ENCODE data around the gene MAPK8IP1.

The MAPK8IP1 gene

DNA sequence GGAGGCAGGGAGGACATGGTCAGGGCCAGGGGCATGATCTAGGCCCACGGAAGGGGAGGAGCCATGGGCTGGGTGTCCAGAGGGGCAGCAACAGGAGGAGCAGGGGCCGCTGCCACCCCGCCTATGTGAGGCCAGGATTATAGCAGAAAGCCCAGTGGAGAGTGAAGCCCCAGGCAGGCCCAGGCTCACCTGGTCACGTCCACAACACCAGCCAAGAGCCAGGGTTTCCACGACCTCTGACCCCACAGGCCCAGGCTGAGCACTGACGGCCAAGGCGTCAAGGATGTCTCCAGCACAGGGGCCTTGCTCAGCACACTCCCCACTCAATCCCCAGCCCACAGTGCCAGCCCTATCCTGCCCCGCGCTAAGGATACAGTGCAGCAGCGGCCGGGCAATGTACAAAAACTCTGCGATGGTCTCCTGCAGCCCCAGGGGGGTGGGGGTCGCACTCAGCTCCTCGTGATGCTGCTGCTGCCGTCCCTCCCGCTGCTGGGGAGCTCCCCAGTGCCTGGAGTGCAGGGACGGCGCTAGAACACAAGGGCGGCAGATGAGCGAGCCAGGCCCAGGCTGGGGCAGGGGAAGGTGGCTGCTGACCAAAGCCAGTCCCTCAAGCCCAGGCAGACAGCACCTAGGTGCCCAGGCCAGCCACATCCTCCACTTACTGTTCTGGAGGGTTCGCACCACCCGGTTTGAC, 28.6 kb downstream of the MAPK8IP1 start:
- DNase-seq = no peak

DNA sequence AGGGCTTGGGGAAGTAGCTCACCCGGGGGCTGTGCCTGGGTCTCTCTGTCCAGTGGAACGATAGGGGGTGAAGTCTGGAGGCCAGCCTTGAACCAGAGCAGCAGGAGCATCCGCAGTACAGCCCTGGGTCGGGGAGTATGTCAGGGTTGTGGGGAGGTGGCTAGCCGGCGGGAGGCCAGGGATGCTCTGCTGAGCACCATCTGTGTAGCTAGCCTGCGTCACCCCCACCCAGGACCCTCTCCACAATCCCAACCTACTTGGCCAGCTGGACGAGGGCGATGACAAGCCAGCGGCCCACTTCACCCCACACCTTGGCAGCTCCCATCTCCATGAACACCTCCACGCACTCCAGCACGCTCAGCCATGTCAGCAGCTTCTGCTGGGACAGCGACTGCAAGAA, 30.0 kb downstream of the MAPK8IP1 start:
- DNase-seq = no peak

DNA sequence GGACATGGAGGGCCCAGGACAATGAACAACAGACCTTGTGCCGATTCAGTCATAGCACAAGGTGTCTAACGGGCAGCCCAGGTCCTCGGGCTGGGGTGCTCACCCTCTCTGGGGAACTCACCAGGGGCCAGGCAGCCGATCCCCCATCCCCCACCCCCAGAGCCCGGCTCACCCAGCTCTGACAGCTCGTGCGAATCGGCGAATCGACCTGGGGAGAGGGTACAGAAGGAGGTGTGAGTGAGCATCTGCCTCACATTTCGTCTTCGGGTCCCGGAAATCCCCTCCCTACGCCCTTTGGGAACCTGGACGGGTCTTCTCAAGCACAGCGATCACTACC, 31.8 kb downstream of the MAPK8IP1 start:
- peak; percentile 20 for DNase-seq

DNA sequence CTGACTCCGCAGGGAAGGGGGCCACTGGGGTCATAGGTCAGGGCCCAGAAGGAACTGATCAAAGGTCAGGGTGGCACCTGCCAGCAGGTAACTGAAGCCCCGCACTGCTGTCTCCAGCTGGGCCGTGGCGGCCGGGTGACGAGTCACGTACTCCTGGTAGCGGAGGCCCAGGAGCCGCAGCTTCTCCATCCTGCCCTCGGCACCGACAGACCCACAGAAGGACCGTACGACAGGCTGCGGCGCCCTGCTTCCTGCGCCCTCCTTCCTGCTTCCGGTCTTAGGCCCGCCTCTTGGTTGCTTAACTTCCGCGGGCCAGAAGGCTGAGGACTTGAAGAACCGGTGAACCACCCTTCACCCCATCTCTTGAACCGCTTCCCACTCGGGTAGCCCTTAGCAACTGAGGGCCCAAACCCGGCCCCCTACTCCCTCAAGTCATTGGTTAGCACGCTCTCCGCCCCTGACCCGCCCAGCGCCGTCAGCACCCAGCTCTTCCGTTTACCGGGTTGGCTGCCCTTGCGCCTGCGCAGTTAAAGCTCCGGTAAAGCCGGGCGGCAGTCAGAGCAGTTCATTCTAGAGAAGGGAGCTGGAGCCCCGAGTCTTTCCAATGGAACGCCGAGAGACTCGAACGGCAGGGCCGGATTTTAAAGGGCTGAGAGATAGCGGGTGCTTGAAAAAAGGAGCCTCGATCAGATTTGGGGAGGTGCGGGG, 32.3 kb downstream of the MAPK8IP1 start, which contains the start of gene PEX16:
Gene PEX16 (minus strand): TSS at position 255 of the 708 bp plus-strand sequence. CDS start 66 bp downstream, at position 189.
- peak; percentile 99 for DNase-seq

DNA sequence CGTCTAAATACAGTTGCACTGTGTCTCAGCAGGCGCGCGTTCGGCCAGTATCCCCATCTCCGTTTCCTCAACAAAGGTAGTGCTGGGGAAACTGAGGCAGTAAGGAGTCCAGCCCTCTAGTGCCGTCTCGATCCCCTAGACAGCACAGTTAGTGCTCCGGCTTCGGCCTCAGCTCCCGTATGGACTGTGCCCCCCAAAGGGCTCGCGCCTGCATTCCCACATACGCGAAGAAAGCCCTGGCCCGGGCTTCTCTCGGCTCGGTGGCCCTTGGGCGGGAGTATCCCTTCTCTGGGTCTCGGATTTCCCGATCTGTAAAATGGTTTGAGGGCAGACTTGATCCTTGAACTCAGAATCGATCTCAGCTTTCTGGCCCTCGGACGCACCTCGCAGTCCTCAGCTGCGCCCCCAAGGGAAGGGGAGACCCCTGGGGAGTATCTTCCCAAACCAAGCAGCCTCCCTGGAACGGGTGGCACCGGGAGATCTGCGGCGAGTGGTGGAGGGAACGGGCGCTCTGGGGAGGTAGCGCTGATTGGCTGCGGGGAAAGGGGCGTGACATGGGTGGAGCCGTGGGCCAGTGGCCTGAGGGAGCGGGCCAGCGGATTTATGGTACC, 33.0 kb downstream of the MAPK8IP1 start:
- DNase-seq = peak; percentile 88

DNA sequence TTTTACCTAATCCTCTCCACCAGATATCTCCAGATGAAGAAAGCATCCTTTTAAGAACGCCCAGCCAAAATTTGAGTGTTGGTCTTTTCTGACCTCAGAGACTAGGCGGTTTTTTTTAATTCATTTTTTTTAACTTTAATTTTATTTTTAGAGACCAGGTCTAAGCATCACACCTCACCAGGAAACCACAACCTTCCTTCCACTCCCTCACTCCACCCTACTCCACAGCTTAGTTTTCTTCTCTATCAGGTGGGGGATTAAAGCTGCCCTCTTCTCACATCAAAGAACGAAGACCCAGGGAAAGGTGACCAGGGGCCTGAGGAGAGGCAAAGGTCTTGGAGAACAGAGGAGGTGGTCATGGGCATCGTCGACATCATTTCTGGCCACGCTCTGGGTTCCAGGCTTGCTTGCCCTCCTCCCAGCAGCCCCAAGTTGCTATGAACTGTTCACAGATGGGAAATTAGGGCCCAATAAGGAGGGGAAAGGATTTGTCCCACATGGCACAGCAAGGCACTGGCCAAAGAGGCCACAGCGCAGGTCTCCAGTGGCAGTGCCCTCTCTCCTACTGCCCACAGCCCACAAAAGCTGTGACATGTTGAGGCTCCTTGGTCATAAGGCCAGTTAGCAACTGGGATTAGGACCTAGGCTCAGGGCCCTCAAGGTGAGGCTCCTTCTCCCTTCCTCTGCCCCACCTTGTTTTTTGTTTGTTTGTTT, 33.7 kb downstream of the MAPK8IP1 start:
- DNase-seq = no peak

DNA sequence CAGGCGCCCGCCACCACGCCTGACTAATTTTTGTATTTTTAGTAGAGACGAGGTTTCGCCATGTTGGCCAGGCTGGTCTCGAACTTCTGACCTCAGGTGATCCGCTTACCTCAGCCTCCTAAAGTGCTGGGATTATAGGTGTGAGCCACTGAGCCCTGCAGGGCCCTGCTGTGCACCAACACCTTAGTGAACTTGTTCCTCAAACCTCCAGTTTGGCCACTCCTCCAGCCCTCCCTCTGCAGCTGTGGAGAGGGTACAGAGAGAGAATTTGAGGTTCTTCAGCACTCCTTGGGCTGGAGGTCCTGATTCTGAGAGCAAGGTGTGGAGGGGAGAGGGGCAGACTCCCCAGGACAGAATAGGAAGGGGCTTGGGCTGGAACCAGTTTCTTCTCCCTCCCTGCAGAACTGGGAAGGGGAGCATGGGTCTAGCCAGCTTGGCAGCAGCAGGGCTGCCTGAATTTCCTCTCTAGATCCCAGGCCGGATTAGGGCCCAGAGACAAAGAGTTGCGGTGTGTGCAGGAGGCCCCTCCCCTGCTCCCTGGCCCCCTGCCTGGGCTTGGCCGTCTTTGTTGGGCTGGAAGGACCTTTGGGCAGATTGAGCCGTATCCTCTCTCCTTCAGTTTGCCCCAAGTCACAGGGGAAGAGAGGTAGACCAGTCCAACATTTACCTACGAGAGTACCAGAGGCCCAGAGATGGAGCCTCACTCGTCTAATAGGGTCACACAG, 34.5 kb downstream of the MAPK8IP1 start:
- peak; percentile 40 for DNase-seq

DNA sequence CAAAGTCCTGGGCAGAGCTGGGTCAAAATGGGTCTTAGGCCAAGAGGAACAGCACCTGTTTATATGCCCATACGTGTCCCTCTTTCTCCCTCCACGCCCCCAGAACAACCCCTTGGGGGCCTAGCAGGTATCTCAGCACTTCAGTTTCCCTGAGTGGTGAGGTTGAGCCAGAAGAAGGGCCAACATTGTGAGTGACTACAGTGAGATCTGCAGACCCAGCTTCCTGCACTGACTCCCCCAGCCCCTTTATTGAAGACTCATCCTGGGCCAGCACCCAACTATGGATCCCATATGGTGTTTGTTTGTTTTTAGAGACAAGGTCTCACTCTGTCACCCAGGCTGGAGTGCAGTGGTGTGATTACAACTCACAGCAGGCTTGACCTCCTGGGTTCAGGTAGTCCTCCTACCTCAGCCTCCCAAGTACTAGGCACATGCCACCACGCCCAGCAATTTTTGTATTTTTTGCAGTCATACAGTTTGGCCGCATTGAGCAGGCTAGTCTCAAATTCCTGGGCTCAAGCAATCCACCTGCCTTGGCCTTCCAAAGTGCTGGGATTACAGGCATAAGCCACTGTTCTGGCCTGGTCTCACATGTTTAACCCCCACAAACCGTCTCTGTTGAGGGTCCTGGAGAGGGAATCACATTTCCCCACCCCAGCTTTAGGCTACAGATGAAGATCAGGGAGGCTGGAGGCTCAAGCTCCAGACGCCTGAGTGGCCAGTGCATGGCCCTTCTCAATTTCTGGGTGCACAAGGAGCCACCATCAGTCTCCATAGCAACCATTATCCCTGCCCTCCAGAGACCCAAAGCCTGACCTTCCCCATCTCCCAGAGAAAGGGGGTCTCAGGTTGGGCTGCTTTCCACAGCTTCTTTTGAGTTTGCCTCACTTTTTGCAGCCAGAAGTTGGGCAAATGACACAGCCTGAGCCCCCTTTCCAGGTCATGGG, 35.4 kb downstream of the MAPK8IP1 start:
- DNase-seq = no peak

DNA sequence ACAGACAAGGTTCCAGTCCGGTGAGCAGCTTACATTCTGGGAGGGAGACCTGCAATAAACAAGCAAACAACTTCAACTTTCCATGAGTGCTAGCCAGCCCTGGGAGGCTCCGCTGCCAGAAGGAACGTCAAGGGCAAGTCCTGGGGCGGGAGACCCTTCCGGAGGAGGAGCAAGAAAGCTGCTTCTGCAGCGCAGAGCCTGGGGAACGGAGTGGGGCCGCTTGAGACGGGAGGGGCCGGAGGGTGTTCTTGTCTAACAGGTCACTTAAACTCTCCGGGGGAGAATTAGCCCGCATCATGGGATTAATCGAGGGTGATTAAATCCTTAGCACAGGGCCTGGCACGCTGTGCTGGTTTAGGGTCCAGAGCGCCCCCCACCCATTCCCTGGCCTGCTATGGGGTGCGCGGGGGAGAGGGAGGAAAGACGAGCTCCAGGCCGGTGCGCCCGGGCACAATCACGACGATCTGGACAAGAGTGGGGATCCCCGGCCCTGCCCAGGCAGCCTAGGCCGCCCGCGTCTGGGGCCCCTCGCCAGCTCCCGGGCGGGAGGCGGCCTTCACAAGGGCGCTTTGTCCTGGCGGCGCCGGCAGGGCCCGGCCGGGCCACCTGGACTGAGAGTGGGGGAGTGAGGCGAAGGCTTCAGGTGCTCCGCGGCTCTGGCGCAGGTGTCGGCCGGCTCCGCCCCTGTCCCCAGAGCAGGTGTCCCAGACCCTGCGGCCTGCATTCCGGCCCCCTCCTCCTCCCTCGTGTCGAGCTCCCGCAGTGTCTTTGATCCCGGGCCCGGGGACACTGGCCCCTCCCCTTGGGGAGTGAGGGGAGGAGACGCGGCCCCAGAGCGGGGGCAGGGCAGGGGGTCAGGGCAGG, 36.3 kb downstream of the MAPK8IP1 start:
- DNase-seq = no peak

DNA sequence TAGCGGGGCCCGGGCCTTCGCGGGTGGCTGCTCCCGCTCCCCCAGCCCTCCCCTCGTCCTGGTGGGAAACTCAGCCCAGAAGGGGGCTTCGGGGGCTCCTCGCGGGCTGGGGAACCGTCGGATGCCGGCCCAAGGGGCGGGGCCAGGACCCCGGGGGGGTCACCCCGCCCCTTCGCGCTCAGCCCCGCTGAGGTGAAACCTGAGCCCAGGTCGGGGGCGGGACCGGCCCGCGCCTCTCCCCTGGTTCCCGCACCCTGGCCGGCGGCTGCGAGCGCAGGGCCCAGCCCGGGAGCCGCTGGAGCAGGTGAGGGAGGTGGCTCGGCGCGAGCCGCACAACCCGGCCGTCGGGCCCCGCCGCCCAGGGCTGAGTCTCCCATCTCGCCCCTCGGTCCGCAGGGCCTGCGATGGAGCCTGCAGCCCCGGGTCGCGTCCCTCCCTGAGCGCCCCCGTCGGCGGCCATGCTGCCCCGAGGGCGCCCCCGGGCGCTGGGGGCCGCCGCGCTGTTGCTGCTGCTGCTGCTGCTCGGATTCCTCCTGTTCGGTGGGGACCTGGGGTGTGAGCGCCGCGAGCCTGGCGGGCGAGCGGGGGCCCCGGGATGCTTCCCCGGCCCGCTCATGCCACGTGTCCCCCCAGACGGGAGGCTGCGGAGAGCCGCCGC, 37.1 kb downstream of the MAPK8IP1 start, which contains the start of gene LARGE2:
Gene LARGE2 (plus strand): TSS at position 232 of the 658 bp plus-strand sequence. CDS start 227 bp downstream, at position 459.
- DNase-seq = no peak

DNA sequence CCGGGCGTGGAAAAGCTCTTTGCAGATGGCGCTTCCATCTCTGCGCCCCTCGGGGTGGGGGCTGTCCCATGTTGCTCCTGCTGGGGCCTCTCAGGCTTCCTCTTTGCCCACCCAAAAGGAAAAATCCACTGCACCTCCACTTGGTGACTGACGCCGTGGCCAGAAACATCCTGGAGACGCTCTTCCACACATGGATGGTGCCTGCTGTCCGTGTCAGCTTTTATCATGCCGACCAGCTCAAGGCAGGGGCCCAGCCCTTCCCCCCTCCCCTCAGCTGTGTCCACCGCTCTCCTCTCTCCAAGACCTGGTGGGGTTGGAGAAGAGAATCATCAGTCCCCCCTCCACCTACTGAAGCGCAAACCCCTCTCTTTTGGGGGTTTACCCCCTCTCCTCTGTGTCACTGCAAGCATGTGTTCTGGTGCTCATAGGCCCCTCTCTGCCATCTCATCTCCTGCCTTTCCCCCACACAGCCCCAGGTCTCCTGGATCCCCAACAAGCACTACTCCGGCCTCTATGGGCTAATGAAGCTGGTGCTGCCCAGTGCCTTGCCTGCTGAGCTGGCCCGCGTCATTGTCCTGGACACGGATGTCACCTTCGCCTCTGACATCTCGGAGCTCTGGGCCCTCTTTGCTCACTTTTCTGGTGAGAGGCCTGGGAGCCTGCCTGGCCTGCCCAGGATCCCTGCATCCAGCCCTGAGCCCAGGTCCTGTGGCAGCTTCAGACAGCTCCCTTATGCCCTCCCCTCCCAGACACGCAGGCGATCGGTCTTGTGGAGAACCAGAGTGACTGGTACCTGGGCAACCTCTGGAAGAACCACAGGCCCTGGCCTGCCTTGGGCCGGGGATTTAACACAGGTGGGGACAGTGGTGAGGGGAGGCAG, 38.8 kb downstream of the MAPK8IP1 start:
- DNase-seq = no peak

DNA sequence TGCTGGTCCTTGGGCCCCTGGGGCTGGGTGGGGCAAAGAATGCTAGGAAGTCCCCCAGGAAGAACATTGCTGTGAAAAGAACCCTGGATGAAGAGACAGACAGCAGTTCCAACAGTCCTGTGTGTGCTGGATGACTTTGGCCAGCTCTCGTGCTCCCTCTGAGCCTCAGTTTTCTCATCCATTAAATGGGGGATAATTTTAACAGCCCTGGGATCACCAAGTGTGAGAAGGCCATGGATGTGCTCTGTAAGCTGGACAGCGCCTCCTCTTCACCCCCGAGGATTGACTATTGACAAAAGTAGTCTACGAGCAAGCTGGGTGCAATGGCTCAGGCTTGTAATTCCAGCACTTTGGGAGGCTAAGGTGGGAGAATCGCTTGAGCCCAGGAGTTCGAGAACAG, 39.5 kb downstream of the MAPK8IP1 start:
- no peak for DNase-seq

DNA sequence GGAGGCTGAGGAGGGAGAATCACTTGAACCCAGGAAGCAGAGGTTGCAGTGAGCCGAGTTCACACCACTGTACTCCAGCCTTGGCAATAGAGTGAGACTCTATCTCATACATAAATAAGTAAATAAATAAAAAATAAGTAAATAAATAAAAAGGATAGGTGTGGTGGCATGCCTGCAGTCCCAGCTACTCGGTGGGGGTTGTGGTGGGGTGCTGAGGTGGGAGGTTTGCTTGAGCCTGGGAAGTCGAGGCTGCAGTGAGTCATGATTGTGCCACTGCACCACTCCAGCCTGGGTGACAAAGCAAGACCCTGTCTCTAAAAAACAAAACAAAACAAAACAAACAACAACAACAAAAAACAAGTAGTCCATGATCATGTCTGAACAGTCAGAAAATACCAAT, 40.1 kb downstream of the MAPK8IP1 start:
- no peak for DNase-seq

DNA sequence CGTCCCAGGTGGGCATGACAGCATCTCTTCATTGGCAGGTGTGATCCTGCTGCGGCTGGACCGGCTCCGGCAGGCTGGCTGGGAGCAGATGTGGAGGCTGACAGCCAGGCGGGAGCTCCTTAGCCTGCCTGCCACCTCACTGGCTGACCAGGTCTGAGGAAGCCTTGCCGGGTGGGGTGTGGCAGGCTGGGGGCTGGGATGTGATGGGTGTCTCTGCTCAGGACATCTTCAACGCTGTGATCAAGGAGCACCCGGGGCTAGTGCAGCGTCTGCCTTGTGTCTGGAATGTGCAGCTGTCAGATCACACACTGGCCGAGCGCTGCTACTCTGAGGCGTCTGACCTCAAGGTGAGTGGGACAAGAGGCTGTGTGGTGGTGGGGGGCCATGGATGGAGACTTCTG, 40.5 kb downstream of the MAPK8IP1 start:
- no peak for DNase-seq

DNA sequence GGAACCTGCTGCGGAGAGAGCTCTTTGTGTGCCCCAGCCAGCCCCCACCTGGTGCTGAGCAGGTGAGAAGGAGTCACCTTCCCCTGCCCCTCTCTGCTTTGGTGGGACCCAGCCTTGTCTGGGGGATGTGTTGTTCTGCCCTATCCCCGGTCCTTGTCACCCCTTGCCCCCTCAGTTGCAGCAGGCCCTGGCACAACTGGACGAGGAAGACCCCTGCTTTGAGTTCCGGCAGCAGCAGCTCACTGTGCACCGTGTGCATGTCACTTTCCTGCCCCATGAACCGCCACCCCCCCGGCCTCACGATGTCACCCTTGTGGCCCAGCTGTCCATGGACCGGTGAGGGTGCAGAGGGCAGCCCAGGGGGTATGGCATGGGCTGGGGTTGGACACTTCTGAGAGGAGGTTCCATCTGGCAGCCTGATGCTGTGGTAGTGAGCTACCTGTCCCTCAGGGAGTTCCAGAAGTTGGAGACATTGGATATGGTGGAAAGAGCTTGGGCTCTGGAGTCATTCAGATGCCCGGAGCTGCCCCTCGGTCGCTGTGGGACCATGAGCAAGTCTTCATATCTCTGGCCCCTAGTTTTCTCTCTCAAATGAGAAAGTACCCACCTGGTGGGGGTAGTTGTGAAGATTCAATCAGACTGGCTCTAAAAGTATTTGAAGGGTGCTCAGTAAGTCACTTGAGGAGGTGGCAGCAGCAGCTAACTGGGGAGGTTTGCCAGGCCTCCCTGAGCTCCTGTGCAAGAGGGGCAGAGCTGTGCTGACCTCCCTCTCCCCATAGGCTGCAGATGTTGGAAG, 41.3 kb downstream of the MAPK8IP1 start:
- no peak for DNase-seq

DNA sequence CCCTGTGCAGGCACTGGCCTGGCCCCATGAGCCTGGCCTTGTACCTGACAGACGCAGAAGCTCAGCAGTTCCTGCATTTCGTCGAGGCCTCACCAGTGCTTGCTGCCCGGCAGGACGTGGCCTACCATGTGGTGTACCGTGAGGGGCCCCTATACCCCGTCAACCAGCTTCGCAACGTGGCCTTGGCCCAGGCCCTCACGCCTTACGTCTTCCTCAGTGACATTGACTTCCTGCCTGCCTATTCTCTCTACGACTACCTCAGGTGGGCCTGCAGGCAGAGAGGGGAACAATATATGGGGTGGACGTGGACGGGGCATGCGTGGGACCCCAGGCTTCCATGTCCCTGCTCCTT, 41.9 kb downstream of the MAPK8IP1 start:
- peak; percentile 37 for DNase-seq

DNA sequence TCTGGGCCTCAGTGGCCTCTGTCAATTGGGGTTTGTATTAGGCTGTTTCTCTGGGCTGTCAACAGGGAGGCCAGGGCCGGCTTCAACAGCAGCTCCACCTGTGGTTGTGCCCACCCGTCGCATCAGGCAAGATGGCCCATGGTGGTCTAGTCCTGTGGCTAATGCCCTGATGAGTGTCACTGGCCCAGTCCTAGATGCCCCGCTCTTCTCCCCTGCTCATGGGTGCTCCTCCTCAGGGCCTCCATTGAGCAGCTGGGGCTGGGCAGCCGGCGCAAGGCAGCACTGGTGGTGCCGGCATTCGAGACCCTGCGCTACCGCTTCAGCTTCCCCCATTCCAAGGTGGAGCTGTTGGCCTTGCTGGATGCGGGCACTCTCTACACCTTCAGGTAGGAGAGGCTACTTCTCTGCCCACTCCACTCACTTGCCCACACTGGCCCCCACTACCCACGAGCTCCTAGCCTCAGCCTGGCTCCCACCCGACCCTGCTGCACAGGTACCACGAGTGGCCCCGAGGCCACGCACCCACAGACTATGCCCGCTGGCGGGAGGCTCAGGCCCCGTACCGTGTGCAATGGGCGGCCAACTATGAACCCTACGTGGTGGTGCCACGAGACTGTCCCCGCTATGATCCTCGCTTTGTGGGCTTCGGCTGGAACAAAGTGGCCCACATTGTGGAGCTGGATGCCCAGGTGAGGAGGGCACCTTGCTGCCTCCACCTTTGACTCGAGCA, 42.4 kb downstream of the MAPK8IP1 start:
- DNase-seq = no peak

Data from hematopoietic multipotent progenitor cell treated with erythropoietin and hydrocortisone succinate and interleukin-3 and kit ligand, for 4 days (in vitro differentiated cells).